NCI-H748 (cell line): Measurements from ENCODE around the gene GTF2H4.
A peak's percentile ranks its signal among the peaks of the same experiment; 100 is the strongest.
"Not testable (repeated sequence)": the region's sequence is repeated elsewhere in the genome, so short reads cannot be mapped to it uniquely, and the experiment has no call there.

ENCODE experiments used
- DNase-seq: peaks from one replicate; lab custom pipeline; 2025; ENCODE audit not compliant: unreplicated experiment; lab: John Stamatoyannopoulos, UW

The GTF2H4 gene

GRCh38 chr6:30907758-30908591 is at the start of gene GTF2H4:
TSS of gene GTF2H4 (plus strand) at chr6:30908207.
- peak; percentile 100 for DNase-seq

GRCh38 chr6:30859726-30860125 is 48.3 kb upstream of the GTF2H4 start:
- DNase-seq, result not testable (repeated sequence)

DNA sequence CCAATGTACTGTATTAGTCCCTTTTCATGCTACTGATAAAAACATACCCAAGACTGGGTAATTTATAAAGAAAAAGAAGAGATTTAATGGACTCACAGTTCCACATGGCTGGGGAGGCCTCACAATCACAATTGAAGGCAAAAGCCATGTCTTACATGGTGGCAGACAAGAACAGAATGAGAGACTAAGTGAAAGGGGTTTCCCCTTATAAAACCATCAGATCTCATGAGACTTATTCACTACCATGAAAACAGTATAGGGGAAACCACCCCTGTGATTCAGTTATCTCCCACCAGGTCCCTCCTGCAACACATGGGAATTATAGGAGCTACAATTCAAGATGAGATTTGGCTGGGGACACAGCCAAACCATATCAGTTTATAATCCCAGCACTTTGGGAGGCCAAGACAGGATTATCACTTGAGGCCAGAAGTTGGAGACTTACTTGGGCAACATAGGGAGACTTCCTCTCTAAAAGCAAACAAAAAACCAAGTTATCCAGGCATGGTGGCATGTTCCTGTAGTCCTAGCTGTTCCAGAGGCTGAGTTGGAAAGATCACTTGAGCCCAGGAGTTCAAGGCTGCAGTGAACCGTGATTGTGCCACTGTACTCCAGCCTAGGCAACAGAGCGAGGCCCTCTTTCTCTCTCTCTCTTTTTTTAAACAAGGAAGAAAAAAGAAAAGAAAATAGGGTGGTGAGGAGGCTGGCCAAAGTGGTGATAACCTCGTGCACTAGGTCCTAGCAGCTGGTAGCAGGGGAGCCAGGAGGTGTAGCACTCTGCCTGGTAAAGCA is 46.6 kb upstream of the GTF2H4 start:
- DNase-seq, result no peak

DNA sequence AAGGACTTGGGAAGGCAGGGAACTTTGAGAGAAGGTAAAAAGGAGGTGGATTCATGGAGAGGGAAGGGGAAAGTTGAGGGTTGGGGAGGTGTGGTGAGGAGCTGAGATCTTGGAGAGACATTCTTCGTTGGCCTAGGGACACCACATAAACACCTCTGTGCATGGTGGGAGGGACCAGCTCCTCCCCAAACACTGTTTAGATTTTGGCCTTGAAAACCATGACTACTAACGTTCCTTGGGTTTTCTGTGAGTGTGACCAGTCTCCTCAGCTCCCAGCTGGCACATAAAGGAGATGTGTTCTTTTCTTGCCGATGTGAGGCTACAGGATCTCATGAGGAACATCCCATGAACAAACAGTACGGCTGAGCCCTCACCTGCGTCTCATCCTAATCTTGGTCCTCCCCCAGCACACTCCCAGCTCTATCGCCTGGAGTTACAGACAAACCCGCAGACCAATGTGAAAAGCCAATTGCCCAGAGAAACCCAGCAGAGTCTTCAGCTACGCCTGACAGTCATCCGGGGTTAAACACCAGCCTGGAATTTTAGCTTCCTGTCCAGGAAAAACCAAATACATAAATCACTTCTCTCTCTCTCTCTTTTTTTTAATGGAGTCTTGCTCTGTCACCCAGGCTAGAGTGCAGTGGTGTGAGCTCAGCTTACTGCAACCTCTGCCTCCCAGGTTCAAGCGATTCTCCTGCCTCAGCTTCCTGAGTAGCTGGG is 45.7 kb upstream of the GTF2H4 start:
- no peak for DNase-seq

GRCh38 chr6:30864325-30864724 is 43.7 kb upstream of the GTF2H4 start:
- DNase-seq, result no peak

DNA sequence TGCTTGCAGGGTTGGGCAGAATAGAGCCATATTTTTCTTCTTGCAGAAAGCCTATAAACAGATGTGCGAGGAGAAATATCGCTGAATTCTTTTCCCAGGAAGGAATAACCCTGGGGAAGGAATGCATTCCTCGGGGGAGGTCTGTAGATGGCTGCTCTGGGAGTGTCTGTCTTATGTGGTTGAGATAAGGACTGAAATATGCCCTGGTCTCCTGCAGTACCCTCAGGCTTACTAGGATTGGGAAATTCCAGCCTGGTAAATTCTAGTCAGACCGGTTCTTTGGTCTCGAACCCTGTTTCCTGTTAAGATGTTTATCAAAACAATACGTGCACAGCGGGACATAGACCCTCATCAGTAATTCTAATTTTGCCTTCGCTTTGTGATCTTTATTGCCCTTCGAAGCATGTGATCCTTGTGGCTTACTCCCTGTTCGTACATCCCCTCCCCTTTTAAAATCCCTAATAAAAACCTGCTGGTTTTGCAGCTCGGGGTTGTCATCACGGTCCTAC is 38.7 kb upstream of the GTF2H4 start:
- peak; percentile 47 for DNase-seq

DNA sequence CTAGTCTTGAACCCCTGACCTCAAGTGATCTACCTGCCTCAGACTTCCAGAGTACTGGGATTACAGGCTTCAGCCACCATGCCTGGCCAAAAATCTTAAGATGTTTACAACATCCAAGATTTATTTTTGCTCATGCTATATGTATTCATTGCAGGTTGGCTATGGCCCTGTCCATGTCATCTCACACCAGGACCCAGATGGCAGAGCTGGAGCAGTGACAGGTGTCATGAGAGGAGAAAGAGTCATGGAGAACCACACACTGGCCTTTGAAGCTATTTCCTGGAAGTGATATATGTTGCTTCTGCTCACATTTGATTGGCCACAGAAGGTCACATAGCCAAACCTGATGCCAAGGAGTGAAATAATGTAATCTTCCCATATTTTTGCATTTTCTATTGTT is 37.5 kb upstream of the GTF2H4 start:
- DNase-seq, result no peak

- DNase-seq, result no peak
These were observed 36.3 kb upstream of the GTF2H4 start for GRCh38 chr6:30871592-30872183.

- no peak for DNase-seq
These were observed 34.8 kb upstream of the GTF2H4 start for GRCh38 chr6:30873137-30873640.

DNA sequence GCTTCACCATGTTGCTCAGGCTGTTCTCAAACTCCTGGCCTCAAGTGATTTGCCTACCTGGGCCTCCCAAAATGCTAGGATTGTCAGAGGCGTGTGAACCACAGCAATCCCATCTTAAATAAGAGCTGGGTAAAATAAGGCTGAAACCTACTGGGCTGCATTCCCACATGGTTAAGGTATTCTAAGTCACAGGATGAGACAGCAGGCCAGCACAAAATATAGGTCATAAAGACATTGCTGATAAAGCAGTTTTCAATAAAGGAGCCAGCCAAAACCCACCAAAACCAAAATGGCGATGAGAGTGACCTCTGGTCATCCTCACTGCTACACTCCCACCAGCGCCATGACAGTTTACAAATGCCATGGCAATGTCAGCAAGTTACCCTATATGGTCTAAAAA is 34.2 kb upstream of the GTF2H4 start:
- not testable (repeated sequence) for DNase-seq

DNA sequence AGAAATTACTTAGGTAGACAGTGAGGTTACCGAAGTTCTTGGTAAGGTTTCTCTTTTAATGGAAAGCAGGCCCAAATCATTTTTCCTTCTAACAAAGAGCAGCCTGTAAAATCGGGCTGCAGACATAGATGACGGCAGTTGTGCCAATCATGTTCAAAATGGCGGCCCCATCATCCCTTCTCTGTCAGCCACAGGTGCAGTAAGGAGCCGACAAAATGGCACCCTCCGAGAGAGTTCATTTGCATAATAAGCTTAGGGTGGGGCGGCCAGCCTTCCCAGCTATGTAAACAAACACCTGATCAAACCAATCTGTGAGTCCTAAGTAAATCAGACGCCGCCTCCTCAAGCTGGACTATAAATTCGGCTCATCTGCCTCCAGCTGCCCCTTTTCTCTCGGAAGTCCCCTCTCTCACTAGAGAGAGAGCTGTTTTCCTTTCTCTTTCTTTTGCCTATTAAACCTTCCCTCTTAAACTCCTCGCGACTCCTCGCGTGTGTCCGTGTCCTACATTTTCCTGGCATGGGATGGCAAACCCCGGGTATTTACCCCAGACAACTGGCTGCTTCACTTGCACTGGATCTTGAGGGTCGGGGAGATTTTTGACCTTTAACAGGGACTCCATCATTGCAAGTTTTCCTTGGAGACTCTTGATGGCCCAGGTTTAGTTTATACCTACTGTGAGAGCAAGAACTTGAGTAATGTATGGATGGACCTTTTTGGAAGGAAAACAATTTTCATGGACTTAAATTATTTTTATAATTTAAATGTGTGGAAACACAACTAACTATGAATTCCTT is 32.6 kb upstream of the GTF2H4 start:
- DNase-seq, result peak; percentile 99

DNA sequence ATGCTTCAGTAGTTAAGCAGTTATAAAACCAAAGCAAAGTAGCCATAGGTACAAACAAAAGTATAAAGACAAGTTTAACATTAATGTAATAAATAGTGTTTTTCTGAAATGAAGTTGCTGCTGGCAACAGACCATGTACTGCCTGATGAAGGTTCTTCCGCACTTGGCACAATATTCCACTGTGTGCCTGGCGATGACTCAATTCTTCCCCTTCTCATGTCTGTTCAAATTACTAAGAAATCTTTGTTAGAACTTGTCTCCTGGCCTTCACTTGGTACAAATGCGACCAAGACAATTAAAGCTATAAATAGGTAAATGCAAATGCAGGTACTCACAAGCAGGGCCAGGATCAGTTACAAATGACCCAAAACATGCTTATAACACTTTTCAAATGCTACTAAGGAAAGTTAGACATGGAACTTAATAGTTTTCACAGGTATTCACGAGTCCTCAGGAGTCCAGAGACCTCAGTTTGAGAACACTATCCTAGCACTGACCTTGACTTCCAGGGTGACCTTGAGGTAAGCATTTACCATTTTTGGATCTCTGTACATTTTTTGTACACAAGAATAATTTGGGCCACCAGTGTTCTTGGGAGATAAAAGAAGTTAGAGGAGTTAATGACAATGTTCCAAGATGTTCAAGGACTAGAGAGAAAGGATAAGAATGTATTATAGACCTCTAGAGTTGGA is 31.8 kb upstream of the GTF2H4 start:
- DNase-seq, result no peak

GRCh38 chr6:30877419-30878262 is 30.4 kb upstream of the GTF2H4 start:
- peak; percentile 94 for DNase-seq

GRCh38 chr6:30879684-30880427 is 28.2 kb upstream of the GTF2H4 start:
- DNase-seq, result no peak

DNA sequence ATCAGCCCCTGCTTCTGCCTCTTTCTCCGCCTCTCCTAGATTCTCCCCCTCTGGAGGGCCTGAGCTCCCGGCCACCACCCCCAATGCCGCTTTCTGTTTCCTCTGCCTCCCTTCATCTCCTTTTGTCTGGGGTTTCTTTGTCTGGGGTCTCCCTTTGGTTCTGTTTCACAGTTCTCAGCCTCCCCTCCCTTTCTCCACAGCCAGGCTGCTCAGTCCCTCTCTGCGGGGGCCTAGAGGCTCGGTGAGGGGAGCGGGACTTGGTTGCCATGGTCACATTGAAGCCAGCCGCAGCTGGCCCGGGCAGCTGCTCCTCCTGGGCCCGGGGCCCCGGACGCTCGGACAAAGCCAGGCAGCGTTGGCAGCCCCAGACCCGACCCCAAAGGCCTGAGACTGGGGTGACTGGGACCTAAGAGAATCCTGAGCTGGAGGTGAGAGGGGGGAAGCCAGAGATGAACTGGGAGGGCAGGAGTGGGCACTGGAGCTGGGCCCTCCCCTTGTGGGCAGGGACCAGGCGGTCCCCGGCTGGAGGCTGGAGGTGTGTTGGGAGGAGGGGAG is 27.2 kb upstream of the GTF2H4 start:
- peak; percentile 91 for DNase-seq

- DNase-seq, result peak; percentile 21
These were observed 26.4 kb upstream of the GTF2H4 start for GRCh38 chr6:30881392-30882203.
